Neutrophil (primary cell): ENCODE data around the gene TMEM109.

Source experiments
- H3K27ac ChIP-seq: fragments of 200-600 bp; sonication (generic); 2 replicates; pipeline ENCODE4 v1.5.1; 2016; ENCODE audit warnings: mild to moderate bottlenecking, moderate library complexity
- H3K27me3 ChIP-seq: fragments of 200-600 bp; sonication (generic); 2 replicates; pipeline ENCODE4 v1.6.0; 2016; ENCODE audit warnings: mild to moderate bottlenecking
- H3K36me3 ChIP-seq: fragments of 200-600 bp; sonication (generic); 2 replicates; pipeline ENCODE4 v1.5.1; 2017
- H3K4me1 ChIP-seq, 2 experiments: fragments of 200-600 bp in 1 of 2; sonication (generic) in 1 of 2; 1 replicate in 1 of 2; 2 replicates in 1 of 2; pipeline versions ENCODE4 v1.5.1 to v1.6.1; 2013 to 2016; ENCODE audit warnings: low read depth in 1 of 2, low read length in 1 of 2, mild to moderate bottlenecking in 1 of 2, moderate library complexity in 1 of 2; ENCODE audit not compliant: control insufficient read depth in 1 of 2, insufficient read depth in 1 of 2
- H3K4me3 ChIP-seq, 2 experiments: fragments of 200-600 bp in 1 of 2; sonication (generic) in 1 of 2; 1 replicate in 1 of 2; 2 replicates in 1 of 2; pipeline ENCODE4 v1.5.1; 2013 to 2016; ENCODE audit warnings: low read depth in 1 of 2, low read length in 1 of 2, mild to moderate bottlenecking in 1 of 2, moderate library complexity in 1 of 2
- H3K9me3 ChIP-seq: fragments of 200-600 bp; sonication (generic); 2 replicates; pipeline ENCODE4 v1.5.1; 2016
- TF ChIP-seq, protein P1 (sequence below): fragments of 200-600 bp; sonication (generic); IDR thresholded peaks from 2 replicates; pipeline ENCODE4 v1.5.1; 2016; ENCODE audit warnings: antibody characterized with exemption

Gene TMEM109

DNA sequence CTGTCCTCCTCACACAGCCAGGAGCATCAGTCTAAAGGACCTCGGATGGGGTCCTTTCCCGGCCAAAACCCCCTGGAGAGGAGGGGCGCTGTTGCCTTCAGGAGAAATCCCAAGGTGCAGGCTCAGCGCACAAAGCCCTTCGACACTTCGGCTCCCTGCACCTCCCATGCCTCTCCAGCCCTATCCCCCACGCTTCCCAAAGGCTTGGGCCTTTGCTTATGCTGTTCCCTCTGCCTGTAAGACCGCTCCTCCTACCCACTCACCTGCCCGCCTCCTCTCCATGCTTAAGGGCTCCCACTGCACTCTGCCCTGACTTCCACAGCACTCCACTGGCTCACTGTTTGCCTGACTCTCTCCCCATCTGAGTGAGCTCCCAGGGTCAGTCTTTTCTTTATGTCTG is 24.5 kb downstream of the TMEM109 start:
- no peaks in the 10 kb centered on the region for H3K9me3 ChIP-seq
- no peak overlapping the region for H3K27ac ChIP-seq
- peaks cover 78% of the 10 kb centered on the region for H3K36me3 ChIP-seq
- peaks cover 43% of the 10 kb centered on the region for H3K27me3 ChIP-seq
- no peak overlapping the region for H3K4me3 ChIP-seq
- TF ChIP-seq, protein P1, sequence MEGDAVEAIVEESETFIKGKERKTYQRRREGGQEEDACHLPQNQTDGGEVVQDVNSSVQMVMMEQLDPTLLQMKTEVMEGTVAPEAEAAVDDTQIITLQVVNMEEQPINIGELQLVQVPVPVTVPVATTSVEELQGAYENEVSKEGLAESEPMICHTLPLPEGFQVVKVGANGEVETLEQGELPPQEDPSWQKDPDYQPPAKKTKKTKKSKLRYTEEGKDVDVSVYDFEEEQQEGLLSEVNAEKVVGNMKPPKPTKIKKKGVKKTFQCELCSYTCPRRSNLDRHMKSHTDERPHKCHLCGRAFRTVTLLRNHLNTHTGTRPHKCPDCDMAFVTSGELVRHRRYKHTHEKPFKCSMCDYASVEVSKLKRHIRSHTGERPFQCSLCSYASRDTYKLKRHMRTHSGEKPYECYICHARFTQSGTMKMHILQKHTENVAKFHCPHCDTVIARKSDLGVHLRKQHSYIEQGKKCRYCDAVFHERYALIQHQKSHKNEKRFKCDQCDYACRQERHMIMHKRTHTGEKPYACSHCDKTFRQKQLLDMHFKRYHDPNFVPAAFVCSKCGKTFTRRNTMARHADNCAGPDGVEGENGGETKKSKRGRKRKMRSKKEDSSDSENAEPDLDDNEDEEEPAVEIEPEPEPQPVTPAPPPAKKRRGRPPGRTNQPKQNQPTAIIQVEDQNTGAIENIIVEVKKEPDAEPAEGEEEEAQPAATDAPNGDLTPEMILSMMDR = no peak
- H3K4me1 ChIP-seq = no peaks in the 10 kb centered on the region

DNA sequence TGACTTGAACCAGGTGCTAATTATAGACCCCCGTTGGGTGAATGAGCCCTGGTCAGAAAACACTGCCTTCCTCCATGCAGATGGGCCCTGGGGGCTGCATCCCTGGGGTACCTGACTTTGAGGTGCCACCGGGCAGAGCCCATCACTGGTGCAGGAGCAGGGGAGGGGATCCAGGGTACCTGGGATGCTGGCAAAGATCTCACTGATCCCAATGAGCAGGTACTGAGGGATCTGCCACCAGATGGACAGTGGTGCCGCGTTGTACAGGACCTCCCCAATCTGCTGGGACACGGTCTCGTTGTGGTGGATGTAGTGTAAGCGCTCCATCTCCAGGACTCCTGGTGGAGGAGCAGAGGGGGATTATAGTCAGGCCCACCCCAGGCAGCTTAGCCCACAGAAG is 25.3 kb downstream of the TMEM109 start:
- TF ChIP-seq, protein P1 = no peak
- Histone ChIP-seq H3K9me3 (no peaks in the 10 kb centered on the region), H3K4me1 (no peaks in the 10 kb centered on the region), H3K27me3 (peaks cover 37% of the 10 kb centered on the region), H3K4me3 (no peak overlapping the region), H3K27ac (no peak overlapping the region), H3K36me3 (peaks cover 86% of the 10 kb centered on the region)

DNA sequence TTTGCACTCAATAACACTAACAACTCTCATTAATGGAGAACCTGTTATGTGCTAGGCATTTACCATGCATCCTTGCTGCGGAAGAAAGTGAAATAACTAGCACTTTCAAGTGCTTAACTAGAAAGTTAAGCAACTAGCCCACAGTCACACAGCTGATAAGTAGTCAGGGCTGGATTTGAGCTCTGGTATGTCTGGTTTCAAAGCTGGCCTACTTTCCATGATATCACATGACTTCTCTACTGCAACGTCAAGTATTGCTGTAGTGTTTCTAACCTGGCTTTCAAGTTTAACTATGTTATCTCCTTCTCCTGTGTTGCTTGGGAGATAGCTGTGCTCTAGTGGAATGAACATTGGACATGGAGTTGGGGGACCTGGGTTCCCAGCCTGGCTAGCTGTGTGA is 25.9 kb downstream of the TMEM109 start:
- Histone ChIP-seq H3K36me3 (peaks cover 91% of the 10 kb centered on the region), H3K27ac (no peak overlapping the region), H3K4me1 (peaks cover 1 to 3% of the 10 kb centered on the region in 2 experiments), H3K27me3 (peaks cover 40% of the 10 kb centered on the region), H3K4me3 (no peak overlapping the region), H3K9me3 (no peaks in the 10 kb centered on the region)
- TF ChIP-seq, protein P1 = no peak

DNA sequence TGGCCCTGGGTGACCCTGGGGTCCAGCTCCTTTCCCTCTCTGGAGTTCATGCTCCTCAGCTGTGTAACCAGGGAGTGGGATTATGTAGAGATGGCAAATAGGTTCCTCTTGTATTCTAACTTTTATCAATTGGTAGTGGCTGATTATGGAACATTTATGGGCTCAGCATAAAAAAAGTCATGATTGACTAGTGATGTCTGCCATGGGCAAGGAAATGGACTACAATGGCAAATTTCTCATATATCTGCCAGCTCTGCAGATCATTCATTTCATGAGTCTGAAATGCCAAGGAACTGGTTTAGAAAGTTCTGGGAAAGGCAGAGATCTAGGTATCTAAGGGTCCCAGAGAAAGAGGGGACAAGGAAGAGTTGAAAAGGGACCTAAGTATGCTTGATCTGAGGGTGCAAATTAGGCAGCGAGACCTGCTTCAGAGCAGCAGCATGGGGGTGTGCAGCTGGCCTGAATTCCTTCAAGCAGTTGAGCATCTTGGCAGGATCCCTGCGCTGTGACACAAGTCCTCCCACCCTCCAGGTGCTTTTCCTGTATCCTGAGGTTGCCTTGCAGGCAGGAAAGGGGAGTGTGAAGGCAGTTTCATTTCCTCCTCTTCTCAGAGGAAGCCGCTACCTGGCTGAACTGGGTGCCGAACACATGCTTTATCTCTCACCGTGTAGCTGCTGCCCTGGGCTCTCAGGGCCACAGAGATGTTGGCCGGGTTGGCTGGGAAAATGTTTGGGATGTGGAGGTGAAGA is 27.6 kb downstream of the TMEM109 start:
- H3K27me3 ChIP-seq = peaks cover 43% of the 10 kb centered on the region
- H3K9me3 ChIP-seq = no peaks in the 10 kb centered on the region
- peaks cover 100% of the 10 kb centered on the region for H3K36me3 ChIP-seq
- H3K4me1 ChIP-seq = peaks cover 4 to 16% of the 10 kb centered on the region in 2 experiments
- TF ChIP-seq, protein P1 = no peak
- no peak overlapping the region for H3K27ac ChIP-seq
- no peak overlapping the region for H3K4me3 ChIP-seq

DNA sequence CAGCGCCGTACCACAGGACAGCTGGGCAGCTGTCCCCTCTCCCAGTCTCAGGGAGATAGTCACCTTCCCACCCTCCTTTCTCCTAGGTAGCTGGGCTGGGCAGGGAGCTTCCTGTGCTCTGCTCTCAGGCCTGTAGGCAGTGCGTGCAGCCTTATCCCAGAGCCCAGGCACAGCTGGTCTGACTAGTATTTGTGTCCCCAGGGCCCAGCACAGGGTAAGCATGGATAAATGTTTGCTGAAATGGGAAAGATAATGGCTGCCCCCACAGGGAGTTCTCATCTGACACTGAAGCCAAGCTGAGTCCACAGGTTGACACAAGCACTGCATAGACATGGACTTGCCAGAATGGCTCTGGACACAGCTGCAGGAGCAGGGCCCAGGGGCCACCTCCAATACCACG is 28.3 kb downstream of the TMEM109 start:
- peaks cover 4 to 16% of the 10 kb centered on the region in 2 experiments for H3K4me1 ChIP-seq
- H3K27ac ChIP-seq = no peak overlapping the region
- TF ChIP-seq, protein P1 = no peak
- no peaks in the 10 kb centered on the region for H3K9me3 ChIP-seq
- peaks cover 100% of the 10 kb centered on the region for H3K36me3 ChIP-seq
- H3K4me3 ChIP-seq = no peak overlapping the region
- H3K27me3 ChIP-seq = peaks cover 43% of the 10 kb centered on the region
